ENCODE data around the gene FAM187B.

The FAM187B gene

GRCh38 chr19:35261356-35262100 lies 33.0 kb upstream of the FAM187B start:
- no peak for TF ChIP-seq CTCF (IDR thresholded peaks at IDR 0.05; ENCODE audit: low read depth, low read length, missing control alignments)
- H3K4me3 ChIP-seq (ENCODE audit: low read depth, low read length), result no peak overlapping the region
- no peak for DNase-seq (ENCODE audit: low read depth)

GRCh38 chr19:35260694-35261304 lies 32.3 kb upstream of the FAM187B start:
- DNase-seq (ENCODE audit: low read depth), result no peak
- H3K4me3 ChIP-seq (ENCODE audit: low read depth, low read length), result no peak overlapping the region
- no peak for TF ChIP-seq CTCF (IDR thresholded peaks at IDR 0.05; ENCODE audit: low read depth, low read length, missing control alignments)

- DNase-seq (ENCODE audit: low read depth), result no peak
- H3K4me3 ChIP-seq (ENCODE audit: low read depth, low read length), result no peak overlapping the region
- TF ChIP-seq CTCF (IDR thresholded peaks at IDR 0.05; ENCODE audit: low read depth, low read length, missing control alignments), result no peak
Measured at GRCh38 chr19:35257113-35257461, 28.5 kb upstream of the FAM187B start.

GRCh38 chr19:35256566-35256965 lies 28.0 kb upstream of the FAM187B start:
- H3K4me3 ChIP-seq (ENCODE audit: low read depth, low read length), result no peak overlapping the region
- no peak for TF ChIP-seq CTCF (IDR thresholded peaks at IDR 0.05; ENCODE audit: low read depth, low read length, missing control alignments)
- no peak for DNase-seq (ENCODE audit: low read depth)

GRCh38 chr19:35254341-35255297 lies 26.1 kb upstream of the FAM187B start:
- DNase-seq (ENCODE audit: low read depth), result no peak

More at GRCh38 chr19:35254341-35255297, 26.1 kb upstream of the FAM187B start:
- TF ChIP-seq CTCF (IDR thresholded peaks at IDR 0.05; ENCODE audit: low read depth, low read length, missing control alignments), result no peak
- H3K4me3 ChIP-seq (ENCODE audit: low read depth, low read length), result no peak overlapping the region
